GM18867 (cell line): ENCODE measurements around the gene KIAA1328.
"Not testable (repeated sequence)": the region's sequence is repeated elsewhere in the genome, so short reads cannot be mapped to it uniquely, and the experiment has no call there.

ENCODE experiments used
- ATAC-seq: cut with Tn5 transposase; IDR thresholded peaks from one replicate; pipeline ENCODE4 v1.9.1; 2021; ENCODE audit warnings: mild to moderate bottlenecking, moderate library complexity; ENCODE audit not compliant: unreplicated experiment

KIAA1328 gene

GRCh38 chr18:37135177-37135576 is 306.2 kb downstream of the KIAA1328 start:
- peak; percentile 88 for ATAC-seq

- no peak for ATAC-seq
These were observed 309.5 kb downstream of the KIAA1328 start for GRCh38 chr18:37138456-37138855.

- ATAC-seq, result no peak
These were observed 310.9 kb downstream of the KIAA1328 start for GRCh38 chr18:37139876-37140275.

- ATAC-seq, result no peak
These were observed 316.0 kb downstream of the KIAA1328 start for GRCh38 chr18:37144921-37145320.

GRCh38 chr18:37156330-37156942 is 327.5 kb downstream of the KIAA1328 start:
- no peak for ATAC-seq

- no peak for ATAC-seq
These were observed 331.3 kb downstream of the KIAA1328 start for GRCh38 chr18:37160038-37160820.

GRCh38 chr18:37161491-37161890 is 332.6 kb downstream of the KIAA1328 start:
- ATAC-seq, result no peak

- ATAC-seq, result no peak
These were observed 333.6 kb downstream of the KIAA1328 start for GRCh38 chr18:37162551-37162950.

- ATAC-seq, result no peak
These were observed 334.2 kb downstream of the KIAA1328 start for GRCh38 chr18:37163119-37163518.

GRCh38 chr18:37166491-37166890 is 337.6 kb downstream of the KIAA1328 start:
- no peak for ATAC-seq

- ATAC-seq, result not testable (repeated sequence)
These were observed 338.0 kb downstream of the KIAA1328 start for GRCh38 chr18:37166966-37167365.

- no peak for ATAC-seq
These were observed 342.1 kb downstream of the KIAA1328 start for GRCh38 chr18:37170984-37171383.

GRCh38 chr18:37173384-37173783 is 344.5 kb downstream of the KIAA1328 start:
- ATAC-seq, result no peak

GRCh38 chr18:37175727-37176620 is 347.0 kb downstream of the KIAA1328 start:
- ATAC-seq, result no peak

GRCh38 chr18:37176621-37176934 is 347.7 kb downstream of the KIAA1328 start:
- ATAC-seq, result no peak

- no peak for ATAC-seq
These were observed 350.5 kb downstream of the KIAA1328 start for GRCh38 chr18:37179384-37179783.

GRCh38 chr18:37180086-37180485 is 351.2 kb downstream of the KIAA1328 start:
- ATAC-seq, result no peak

- no peak for ATAC-seq
These were observed 353.6 kb downstream of the KIAA1328 start for GRCh38 chr18:37182340-37183135.

GRCh38 chr18:37184209-37184868 is 355.4 kb downstream of the KIAA1328 start:
- ATAC-seq, result no peak
